GM12878 (cell line): Measurements from ENCODE around the gene SRP68. TPM values are rescaled to one million over a fixed set of nuclear protein-coding genes. Genes with fewer than 3 reads are reported as not detected.

Experiments
- ATF2 ChIP-seq: IDR thresholded peaks from 2 replicates; pipeline ENCODE4 v1.6.1; 2012; ENCODE audit warnings: low read length, inconsistent platforms
- CBFB ChIP-seq: IDR thresholded peaks from 2 replicates; pipeline ENCODE4 v1.6.1; 2016; ENCODE audit warnings: antibody characterized with exemption, low read depth
- CBX5 ChIP-seq: sonication (generic); IDR thresholded peaks from 2 replicates; pipeline ENCODE4 v1.6.1; 2016; ENCODE audit warnings: low read depth, moderate library complexity, mild to moderate bottlenecking, inconsistent platforms
- CHD2 ChIP-seq: IDR thresholded peaks from 2 replicates; pipeline ENCODE4 v1.6.1; 2011; ENCODE audit warnings: low read depth, low read length, improper control_type of control experiment, borderline replicate concordance
- CREB1 ChIP-seq: IDR thresholded peaks from 2 replicates; pipeline ENCODE4 v1.6.1; 2012; ENCODE audit warnings: low read depth, mild to moderate bottlenecking, inconsistent platforms
- ESRRA ChIP-seq: IDR thresholded peaks from 2 replicates; pipeline ENCODE4 v1.6.1; 2012; ENCODE audit warnings: mild to moderate bottlenecking, low read length, improper control_type of control experiment
- EZH2 ChIP-seq: IDR thresholded peaks from 2 replicates; pipeline ENCODE4 v1.6.1; 2012; ENCODE audit warnings: low read depth, mild to moderate bottlenecking, control low read depth, inconsistent platforms, low read length, borderline replicate concordance; ENCODE audit not compliant: control insufficient read depth
- JUNB ChIP-seq: IDR thresholded peaks from 2 replicates; pipeline ENCODE4 v1.6.1; 2016; ENCODE audit warnings: antibody characterized with exemption, mild to moderate bottlenecking
- LARP7 ChIP-seq: fragments of 450-650 bp; IDR thresholded peaks from 2 replicates; pipeline ENCODE4 v1.6.1; 2017; ENCODE audit warnings: mild to moderate bottlenecking
- SP1 ChIP-seq: IDR thresholded peaks from one replicate; pipeline ENCODE4 v1.6.1; 2011; ENCODE audit warnings: low read depth, low read length
- SPI1 ChIP-seq: IDR thresholded peaks from 2 replicates; pipeline ENCODE4 v1.6.1; 2011; ENCODE audit warnings: low read depth, mild to moderate bottlenecking, low read length, moderate library complexity, borderline replicate concordance; ENCODE audit not compliant: insufficient read depth
- ZBED1 ChIP-seq: IDR thresholded peaks from 2 replicates; pipeline ENCODE4 v1.6.1; 2016; ENCODE audit warnings: borderline replicate concordance
- ZNF274 ChIP-seq: IDR thresholded peaks from one replicate; pipeline ENCODE4 v1.8.0; 2011; ENCODE audit not compliant: insufficient read length, insufficient read depth
- ZNF592 ChIP-seq: fragments of 450-650 bp; IDR thresholded peaks from 2 replicates; pipeline ENCODE4 v1.6.1; 2017; ENCODE audit warnings: mild to moderate bottlenecking, moderate library complexity
- polyA plus RNA-seq, 11 experiments: library from polyadenylated mRNA; depleted of rRNA in 4 of 11; unstranded in 6 of 11; stranded (reverse) in 5 of 11; fragments of >200 nt; fragmentation: Nextera tagmentation in 4 of 11; fragmentation: Illumina TruSeq in 1 of 11; extraction: Ambion mirVana in 4 of 11; extraction: Trizol in 1 of 11; gene quantifications; 1 replicate in 1 of 11; 2 replicates in 10 of 11; pipeline versions ENCODE4 v1.2.1 to v1.2.3, GENCODE V29; 2011 to 2016; ENCODE audit warnings: inconsistent platforms in 2 of 11, missing spikeins in 2 of 11, low read depth in 1 of 11
- total RNA-seq, 4 experiments: library from RNA; depleted of rRNA in 3 of 4; stranded (reverse); fragments of >200 nt in 3 of 4; fragmentation: Illumina TruSeq in 1 of 4; extraction: Trizol in 1 of 4; gene quantifications; 2 replicates each; pipeline versions ENCODE4 v1.2.1 to v1.2.3, GENCODE V29; 2013 to 2021
- TF ChIP-seq, protein P1 (sequence below): fragments of 150-350 bp; IDR thresholded peaks from 2 replicates; pipeline ENCODE4 v1.6.1; 2016; ENCODE audit warnings: low read depth, low read length
- TF ChIP-seq, protein P2 (sequence below): IDR thresholded peaks from 2 replicates; pipeline ENCODE4 v1.6.1; 2011; ENCODE audit warnings: borderline replicate concordance, low read depth, mild to moderate bottlenecking, moderate library complexity, mixed read lengths, low read length; ENCODE audit not compliant: insufficient read depth; ENCODE audit errors: extremely low read length
- TF ChIP-seq, protein P3 (sequence below): fragments of 450-650 bp; conservative IDR thresholded peaks from 2 replicates; pipeline ENCODE4 v1.6.1; 2017; ENCODE audit warnings: mild to moderate bottlenecking, moderate library complexity

Gene SRP68
- total and polyA plus RNA-seq, 10 of the 15 experiments (the other 5 are each of a cell fraction or from before 2014, with no cell fraction given): 24.7 to 89.7 (median 62.7) TPM

DNA sequence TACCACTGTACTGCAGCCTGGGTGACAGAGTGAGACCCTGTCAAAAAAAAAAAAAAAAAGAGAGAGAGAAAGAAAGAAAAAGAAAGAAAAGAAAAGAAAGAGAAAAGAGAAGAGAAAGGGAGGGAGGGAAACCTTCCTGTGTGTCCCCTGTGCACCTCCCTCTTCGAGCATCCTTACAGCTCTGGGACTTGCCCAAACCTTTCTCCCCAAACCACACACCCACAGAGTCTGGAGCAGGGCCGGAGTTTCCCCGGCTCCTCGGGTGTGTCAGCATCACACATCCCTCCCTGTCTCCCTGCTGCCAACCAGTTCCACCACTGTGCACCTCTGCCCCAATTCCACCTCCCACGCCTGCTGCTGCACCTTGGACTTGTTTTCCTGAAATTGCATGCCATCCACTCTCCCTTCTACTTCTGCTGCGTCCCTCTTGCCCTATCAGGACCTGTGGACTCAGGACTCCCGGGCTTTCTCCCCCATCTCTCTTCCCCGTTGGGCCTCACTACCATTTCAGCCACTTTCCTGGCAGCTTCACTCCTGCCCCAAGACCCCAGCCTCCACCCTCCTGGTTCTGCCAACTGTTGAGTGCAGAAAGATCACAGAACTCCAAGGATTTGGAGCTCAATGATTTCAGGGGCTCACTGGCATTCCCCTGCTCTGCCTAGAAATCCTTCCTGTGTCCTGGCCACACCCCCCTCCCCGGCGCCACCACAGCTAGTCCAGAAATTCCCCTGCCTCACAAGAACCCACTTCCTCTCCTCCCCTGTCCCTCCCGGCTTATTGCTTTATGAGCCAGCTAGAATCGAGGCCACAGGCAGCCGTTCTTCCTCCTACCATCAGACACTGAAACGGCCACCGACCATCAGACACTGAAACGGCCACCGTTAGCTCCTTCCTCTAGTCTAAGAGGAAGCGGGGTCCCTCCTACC is 75.4 kb downstream of the SRP68 start (continued):
- TF ChIP-seq, protein P1, sequence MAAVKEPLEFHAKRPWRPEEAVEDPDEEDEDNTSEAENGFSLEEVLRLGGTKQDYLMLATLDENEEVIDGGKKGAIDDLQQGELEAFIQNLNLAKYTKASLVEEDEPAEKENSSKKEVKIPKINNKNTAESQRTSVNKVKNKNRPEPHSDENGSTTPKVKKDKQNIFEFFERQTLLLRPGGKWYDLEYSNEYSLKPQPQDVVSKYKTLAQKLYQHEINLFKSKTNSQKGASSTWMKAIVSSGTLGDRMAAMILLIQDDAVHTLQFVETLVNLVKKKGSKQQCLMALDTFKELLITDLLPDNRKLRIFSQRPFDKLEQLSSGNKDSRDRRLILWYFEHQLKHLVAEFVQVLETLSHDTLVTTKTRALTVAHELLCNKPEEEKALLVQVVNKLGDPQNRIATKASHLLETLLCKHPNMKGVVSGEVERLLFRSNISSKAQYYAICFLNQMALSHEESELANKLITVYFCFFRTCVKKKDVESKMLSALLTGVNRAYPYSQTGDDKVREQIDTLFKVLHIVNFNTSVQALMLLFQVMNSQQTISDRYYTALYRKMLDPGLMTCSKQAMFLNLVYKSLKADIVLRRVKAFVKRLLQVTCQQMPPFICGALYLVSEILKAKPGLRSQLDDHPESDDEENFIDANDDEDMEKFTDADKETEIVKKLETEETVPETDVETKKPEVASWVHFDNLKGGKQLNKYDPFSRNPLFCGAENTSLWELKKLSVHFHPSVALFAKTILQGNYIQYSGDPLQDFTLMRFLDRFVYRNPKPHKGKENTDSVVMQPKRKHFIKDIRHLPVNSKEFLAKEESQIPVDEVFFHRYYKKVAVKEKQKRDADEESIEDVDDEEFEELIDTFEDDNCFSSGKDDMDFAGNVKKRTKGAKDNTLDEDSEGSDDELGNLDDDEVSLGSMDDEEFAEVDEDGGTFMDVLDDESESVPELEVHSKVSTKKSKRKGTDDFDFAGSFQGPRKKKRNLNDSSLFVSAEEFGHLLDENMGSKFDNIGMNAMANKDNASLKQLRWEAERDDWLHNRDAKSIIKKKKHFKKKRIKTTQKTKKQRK: no peak
- no peak for TF ChIP-seq SP1
- no peak for TF ChIP-seq ESRRA
- no peak for TF ChIP-seq ZBED1
- TF ChIP-seq CHD2: no peak; the same call in 1 of the 2 replicates
- TF ChIP-seq, protein P2, sequence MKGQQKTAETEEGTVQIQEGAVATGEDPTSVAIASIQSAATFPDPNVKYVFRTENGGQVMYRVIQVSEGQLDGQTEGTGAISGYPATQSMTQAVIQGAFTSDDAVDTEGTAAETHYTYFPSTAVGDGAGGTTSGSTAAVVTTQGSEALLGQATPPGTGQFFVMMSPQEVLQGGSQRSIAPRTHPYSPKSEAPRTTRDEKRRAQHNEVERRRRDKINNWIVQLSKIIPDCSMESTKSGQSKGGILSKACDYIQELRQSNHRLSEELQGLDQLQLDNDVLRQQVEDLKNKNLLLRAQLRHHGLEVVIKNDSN: no peak
- TF ChIP-seq CREB1: no peak
- TF ChIP-seq SPI1: peak; percentile 85; the same call in 1 of the 2 replicates
- TF ChIP-seq LARP7: no peak
- no peak for TF ChIP-seq CBFB
- no peak for TF ChIP-seq CBX5
- no peak for TF ChIP-seq ATF2
- TF ChIP-seq, protein P3, sequence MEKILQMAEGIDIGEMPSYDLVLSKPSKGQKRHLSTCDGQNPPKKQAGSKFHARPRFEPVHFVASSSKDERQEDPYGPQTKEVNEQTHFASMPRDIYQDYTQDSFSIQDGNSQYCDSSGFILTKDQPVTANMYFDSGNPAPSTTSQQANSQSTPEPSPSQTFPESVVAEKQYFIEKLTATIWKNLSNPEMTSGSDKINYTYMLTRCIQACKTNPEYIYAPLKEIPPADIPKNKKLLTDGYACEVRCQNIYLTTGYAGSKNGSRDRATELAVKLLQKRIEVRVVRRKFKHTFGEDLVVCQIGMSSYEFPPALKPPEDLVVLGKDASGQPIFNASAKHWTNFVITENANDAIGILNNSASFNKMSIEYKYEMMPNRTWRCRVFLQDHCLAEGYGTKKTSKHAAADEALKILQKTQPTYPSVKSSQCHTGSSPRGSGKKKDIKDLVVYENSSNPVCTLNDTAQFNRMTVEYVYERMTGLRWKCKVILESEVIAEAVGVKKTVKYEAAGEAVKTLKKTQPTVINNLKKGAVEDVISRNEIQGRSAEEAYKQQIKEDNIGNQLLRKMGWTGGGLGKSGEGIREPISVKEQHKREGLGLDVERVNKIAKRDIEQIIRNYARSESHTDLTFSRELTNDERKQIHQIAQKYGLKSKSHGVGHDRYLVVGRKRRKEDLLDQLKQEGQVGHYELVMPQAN: no peak
- TF ChIP-seq ZNF274: no peak
- no peak for TF ChIP-seq ZNF592
- no peak for TF ChIP-seq EZH2
- TF ChIP-seq JUNB: no peak
